Parathyroid adenoma (tissue), 2 donors: ENCODE results near the gene PRL.

Experiments
- H2AFZ ChIP-seq: fragments of 300-600 bp; sonication (generic); one replicate; pipeline ENCODE4 v1.7.0; 2017; ENCODE audit warnings: antibody characterized with exemption, mild to moderate bottlenecking
- H3K27ac ChIP-seq: fragments of 300-600 bp; sonication (generic); one replicate; pipeline ENCODE4 v1.7.0; 2017
- H3K27me3 ChIP-seq: fragments of 300-600 bp; sonication (generic); one replicate; pipeline ENCODE4 v1.7.0; 2017; ENCODE audit warnings: low read length; ENCODE audit not compliant: control insufficient read depth, insufficient read depth
- H3K36me3 ChIP-seq: fragments of 300-600 bp; sonication (generic); one replicate; pipeline ENCODE4 v1.7.0; 2017; ENCODE audit warnings: low read length; ENCODE audit not compliant: control insufficient read depth, insufficient read depth
- H3K4me1 ChIP-seq: fragments of 300-600 bp; sonication (generic); one replicate; pipeline ENCODE4 v1.7.0; 2017; ENCODE audit warnings: control low read depth
- H3K4me2 ChIP-seq: fragments of 300-600 bp; sonication (generic); one replicate; pipeline ENCODE4 v1.7.0; 2017; ENCODE audit warnings: low read length
- H3K4me3 ChIP-seq: fragments of 300-600 bp; sonication (generic); one replicate; pipeline ENCODE4 v1.7.0; 2017; ENCODE audit warnings: low read depth, low read length
- H3K79me2 ChIP-seq: fragments of 300-600 bp; sonication (generic); one replicate; pipeline ENCODE4 v1.7.0; 2017; ENCODE audit warnings: control low read depth
- H3K9ac ChIP-seq: fragments of 300-600 bp; sonication (generic); one replicate; pipeline ENCODE4 v1.7.0; 2017; ENCODE audit warnings: mild to moderate bottlenecking
- H3K9me3 ChIP-seq: fragments of 300-600 bp; sonication (generic); one replicate; pipeline ENCODE4 v1.7.0; 2017; ENCODE audit warnings: low read length; ENCODE audit not compliant: control insufficient read depth
- TF ChIP-seq, protein P1 (sequence below): fragments of 300-600 bp; sonication (generic); IDR thresholded peaks from one replicate; pipeline ENCODE4 v1.7.0; 2017; ENCODE audit warnings: antibody characterized with exemption, mild to moderate bottlenecking
- donor health status: primary hyperparathyroidism.

Gene PRL

DNA sequence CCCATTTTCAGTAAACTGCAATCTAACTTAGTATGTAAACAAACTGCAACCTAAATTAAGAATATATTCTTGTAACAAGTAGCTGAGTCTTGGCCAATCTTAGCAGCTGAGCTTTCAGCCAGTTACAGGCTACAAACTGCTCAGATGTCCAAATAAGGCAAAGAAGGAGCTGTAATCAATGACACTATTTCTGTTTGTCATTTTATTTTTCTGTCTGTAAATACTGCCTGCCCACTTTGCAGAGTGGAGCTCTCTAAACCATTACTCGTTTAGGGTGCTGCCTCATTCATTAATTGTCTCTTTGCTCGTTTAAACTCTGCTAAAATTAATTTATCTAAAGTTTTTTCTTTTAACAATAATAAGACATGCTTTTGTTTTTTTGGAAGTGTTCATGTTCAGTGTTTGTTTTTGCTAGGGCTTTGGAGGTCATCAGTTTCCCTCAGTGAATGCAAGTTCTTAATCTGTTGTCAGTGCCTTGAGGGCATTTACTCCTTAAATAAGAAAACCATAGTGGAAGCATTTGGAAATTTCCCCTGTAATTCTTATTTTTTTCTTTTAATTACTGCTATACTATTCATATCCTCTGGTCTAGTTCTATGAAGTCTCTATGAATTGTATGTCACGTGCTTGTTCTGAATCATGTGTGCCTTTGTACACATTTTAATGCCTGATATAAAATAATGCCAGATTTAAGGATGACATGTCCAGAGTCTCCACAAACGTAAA lies 3.6 kb upstream of the PRL start:
- no peaks in the 10 kb centered on the region for H3K27me3 ChIP-seq
- no peaks in the 10 kb centered on the region for H3K79me2 ChIP-seq
- no peak overlapping the region for H2AFZ ChIP-seq
- H3K4me2 ChIP-seq: no peak overlapping the region
- H3K4me3 ChIP-seq: no peak overlapping the region
- no peaks in the 10 kb centered on the region for H3K9me3 ChIP-seq
- TF ChIP-seq, protein P1, sequence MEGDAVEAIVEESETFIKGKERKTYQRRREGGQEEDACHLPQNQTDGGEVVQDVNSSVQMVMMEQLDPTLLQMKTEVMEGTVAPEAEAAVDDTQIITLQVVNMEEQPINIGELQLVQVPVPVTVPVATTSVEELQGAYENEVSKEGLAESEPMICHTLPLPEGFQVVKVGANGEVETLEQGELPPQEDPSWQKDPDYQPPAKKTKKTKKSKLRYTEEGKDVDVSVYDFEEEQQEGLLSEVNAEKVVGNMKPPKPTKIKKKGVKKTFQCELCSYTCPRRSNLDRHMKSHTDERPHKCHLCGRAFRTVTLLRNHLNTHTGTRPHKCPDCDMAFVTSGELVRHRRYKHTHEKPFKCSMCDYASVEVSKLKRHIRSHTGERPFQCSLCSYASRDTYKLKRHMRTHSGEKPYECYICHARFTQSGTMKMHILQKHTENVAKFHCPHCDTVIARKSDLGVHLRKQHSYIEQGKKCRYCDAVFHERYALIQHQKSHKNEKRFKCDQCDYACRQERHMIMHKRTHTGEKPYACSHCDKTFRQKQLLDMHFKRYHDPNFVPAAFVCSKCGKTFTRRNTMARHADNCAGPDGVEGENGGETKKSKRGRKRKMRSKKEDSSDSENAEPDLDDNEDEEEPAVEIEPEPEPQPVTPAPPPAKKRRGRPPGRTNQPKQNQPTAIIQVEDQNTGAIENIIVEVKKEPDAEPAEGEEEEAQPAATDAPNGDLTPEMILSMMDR: no peak
- no peaks in the 10 kb centered on the region for H3K36me3 ChIP-seq
- H3K27ac ChIP-seq: no peak overlapping the region
- no peaks in the 10 kb centered on the region for H3K4me1 ChIP-seq
- H3K9ac ChIP-seq: no peak overlapping the region

DNA sequence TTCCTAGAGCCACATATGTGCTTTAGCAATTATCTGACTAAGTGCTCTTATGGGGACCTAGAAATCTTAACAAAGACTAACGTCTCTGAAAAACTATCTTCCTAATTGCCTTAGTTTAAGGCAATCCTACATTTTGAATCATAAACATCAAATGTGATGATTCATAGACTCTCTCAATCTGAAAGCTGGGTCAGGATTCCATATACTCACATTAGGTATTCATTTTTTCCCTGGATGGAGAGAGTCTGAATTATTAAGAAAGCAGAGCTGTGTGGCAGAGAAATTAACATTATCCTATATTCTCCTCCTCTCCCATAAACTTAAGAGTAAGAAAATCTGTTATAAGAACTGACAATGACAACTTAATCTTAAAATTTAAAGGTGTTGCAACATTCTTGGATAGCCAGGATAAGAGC lies 1.6 kb upstream of the PRL start:
- H3K27ac ChIP-seq: no peak overlapping the region
- H3K4me1 ChIP-seq: no peaks in the 10 kb centered on the region
- H3K4me3 ChIP-seq: no peak overlapping the region
- no peak overlapping the region for H2AFZ ChIP-seq
- H3K9ac ChIP-seq: no peak overlapping the region
- no peaks in the 10 kb centered on the region for H3K27me3 ChIP-seq
- H3K79me2 ChIP-seq: no peaks in the 10 kb centered on the region
- H3K36me3 ChIP-seq: no peaks in the 10 kb centered on the region
- TF ChIP-seq, protein P1: no peak
- H3K4me2 ChIP-seq: no peak overlapping the region
- no peaks in the 10 kb centered on the region for H3K9me3 ChIP-seq

DNA sequence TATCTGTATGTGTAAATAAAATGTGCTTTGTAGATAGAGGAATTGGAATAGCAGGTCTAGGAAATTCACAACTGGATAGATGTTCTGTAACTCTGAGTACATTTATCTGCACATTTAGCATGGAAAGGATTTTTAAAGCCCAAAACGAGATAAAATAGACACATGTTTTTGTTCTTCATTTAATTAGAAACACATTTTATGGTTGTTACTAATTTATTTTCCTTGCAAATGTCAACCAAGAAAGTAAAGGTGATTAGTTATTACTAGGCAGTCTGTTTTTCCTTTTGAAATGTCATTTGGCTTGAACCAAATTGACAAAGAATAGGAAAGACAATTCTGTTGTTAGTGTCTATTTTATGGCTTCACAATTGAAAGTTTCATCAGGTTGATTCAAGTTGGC lies 769 bp downstream of the PRL start:
- Histone ChIP-seq H3K36me3 (no peaks in the 10 kb centered on the region), H3K9ac (no peak overlapping the region), H3K79me2 (no peaks in the 10 kb centered on the region), H2AFZ (no peak overlapping the region), H3K9me3 (no peaks in the 10 kb centered on the region), H3K4me3 (no peak overlapping the region), H3K4me2 (no peak overlapping the region), H3K4me1 (no peaks in the 10 kb centered on the region), H3K27me3 (no peaks in the 10 kb centered on the region), H3K27ac (no peak overlapping the region)
- TF ChIP-seq, protein P1: no peak

DNA sequence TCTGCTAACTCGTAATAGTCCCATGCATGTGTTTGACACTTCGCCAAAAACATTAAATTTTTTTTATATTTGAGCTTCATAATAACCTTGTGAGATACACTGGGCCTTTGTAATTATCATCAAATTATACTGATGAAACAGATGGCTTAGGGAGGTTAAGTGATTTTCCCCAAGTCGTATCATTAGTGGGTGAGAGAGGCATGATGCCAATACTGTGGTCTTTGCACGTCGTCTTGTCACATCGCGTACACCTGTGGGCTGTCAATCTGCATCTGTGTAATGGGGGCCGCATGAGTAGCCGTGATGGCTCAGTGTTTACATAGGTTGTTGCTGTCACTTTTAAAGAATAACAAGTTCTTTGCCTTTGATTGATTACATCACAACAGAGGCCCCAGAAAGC lies 1.7 kb downstream of the PRL start:
- Histone ChIP-seq H3K4me2 (no peak overlapping the region), H3K4me3 (no peak overlapping the region), H3K79me2 (no peaks in the 10 kb centered on the region), H3K4me1 (no peaks in the 10 kb centered on the region), H3K9ac (no peak overlapping the region), H3K27ac (no peak overlapping the region), H3K27me3 (no peaks in the 10 kb centered on the region), H3K9me3 (no peaks in the 10 kb centered on the region), H2AFZ (no peak overlapping the region), H3K36me3 (no peaks in the 10 kb centered on the region)
- TF ChIP-seq, protein P1: no peak

DNA sequence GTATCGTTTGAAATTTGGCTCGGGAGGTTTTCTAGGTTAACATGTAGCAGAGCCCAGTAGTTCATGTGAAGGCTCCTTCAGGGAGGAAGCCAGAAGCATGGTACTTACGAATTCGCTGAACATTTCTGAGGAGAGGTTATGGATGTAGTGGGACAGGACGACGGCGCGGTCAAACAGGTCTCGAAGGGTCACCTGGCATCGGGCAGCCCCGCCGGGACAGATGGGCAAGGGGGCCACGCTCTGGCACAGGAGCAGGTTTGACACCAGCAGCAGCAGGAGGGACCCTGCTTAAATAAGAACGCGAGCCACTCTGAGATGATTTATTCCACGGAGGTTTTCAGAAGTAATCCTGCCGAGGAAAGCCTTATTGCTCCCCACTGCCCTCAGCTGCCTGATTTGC lies 2.5 kb downstream of the PRL start:
- Histone ChIP-seq H3K27me3 (no peaks in the 10 kb centered on the region), H3K79me2 (no peaks in the 10 kb centered on the region), H3K4me1 (no peaks in the 10 kb centered on the region), H3K27ac (no peak overlapping the region), H3K36me3 (no peaks in the 10 kb centered on the region), H3K4me3 (no peak overlapping the region), H2AFZ (no peak overlapping the region), H3K4me2 (no peak overlapping the region), H3K9ac (no peak overlapping the region), H3K9me3 (no peaks in the 10 kb centered on the region)
- TF ChIP-seq, protein P1: no peak
